GM18858 (cell line): Measurements from ENCODE around the gene PRM2.

Experiments used
- ATAC-seq: cut with Tn5 transposase; IDR thresholded peaks from one replicate; pipeline ENCODE4 v1.9.1; 2021; ENCODE audit not compliant: unreplicated experiment

PRM2 gene

DNA sequence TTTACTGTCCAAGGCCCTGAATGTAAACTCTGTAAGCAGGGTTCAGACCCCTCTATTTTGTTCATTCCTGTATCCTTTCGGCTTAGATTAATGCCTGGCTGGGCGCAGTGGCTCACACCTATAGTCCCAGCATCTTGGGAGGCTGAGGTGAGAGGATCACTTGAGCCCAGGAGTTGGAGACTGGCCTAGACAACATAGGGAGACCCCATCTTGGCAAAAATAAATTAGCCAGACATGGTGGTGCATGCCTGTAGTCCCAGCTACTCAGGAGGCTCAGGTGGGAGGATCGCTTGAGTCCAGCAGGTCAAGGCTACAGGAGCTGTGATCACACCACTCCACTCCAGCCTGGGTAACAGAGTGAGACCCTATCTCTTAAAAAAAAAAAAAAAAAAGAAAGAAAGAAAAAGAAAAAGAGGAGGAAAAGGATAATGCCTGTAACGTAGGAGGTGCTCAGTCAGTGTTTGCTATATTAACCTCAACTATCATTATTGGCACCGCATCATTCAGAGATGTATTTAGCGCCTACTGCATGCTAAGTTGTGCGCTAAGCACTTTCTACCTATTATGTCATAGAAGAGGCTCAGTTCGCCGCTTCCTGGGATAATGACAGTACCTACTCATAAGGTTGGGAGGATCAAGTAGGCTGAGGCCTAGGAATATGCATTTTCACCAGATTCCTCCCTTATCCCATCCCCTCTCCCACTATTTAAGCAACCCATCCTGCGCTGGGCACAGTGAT lies 25.3 kb downstream of the PRM2 start:
- ATAC-seq = no peak

GRCh38 chr16:11250091-11250785 lies 26.0 kb downstream of the PRM2 start:
- ATAC-seq = no peak

- ATAC-seq = no peak
Observed at GRCh38 chr16:11249233-11250061, 26.8 kb downstream of the PRM2 start.

- no peak for ATAC-seq
Observed at GRCh38 chr16:11248133-11248532, 28.1 kb downstream of the PRM2 start.

DNA sequence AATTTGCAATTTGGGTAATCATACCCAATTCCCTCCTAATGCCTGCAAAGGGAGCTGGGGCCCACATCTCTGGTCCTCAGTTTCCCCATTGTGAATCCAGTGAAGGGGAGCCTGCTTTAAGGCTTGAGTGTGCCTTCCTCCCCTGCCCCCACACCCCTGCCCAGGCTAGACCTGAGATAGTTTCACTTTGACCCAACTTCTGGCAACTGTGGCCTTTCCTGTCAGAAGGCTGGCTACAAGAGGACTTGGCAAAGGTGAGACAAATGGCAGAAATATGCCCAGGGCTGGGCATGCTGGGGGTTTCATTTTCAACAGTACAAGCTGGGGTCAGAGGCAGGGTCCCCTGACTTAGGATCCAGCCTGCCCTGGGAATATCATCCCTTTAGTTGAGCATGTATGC lies 30.3 kb downstream of the PRM2 start:
- ATAC-seq = no peak

- ATAC-seq = no peak
Observed at GRCh38 chr16:11245222-11245737, 31.0 kb downstream of the PRM2 start.

DNA sequence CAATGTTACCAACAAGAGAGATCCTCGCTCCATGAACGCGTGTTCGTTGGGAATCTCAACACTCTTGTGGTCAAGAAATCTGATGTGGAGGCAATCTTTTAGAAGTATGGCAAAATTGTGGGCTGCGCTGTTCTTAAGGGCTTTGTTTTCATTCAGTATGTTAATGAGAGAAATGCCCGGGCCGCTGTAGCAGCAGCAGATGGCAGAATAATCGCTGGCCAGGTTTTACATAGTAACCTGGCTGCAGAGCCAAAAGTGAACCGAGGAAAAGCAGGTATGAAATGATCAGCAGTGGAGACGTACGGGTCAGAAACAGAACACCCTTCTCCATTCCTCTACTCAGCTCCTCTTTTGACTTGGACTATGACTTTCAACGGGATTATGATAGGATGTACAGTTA lies 33.6 kb downstream of the PRM2 start:
- no peak for ATAC-seq

DNA sequence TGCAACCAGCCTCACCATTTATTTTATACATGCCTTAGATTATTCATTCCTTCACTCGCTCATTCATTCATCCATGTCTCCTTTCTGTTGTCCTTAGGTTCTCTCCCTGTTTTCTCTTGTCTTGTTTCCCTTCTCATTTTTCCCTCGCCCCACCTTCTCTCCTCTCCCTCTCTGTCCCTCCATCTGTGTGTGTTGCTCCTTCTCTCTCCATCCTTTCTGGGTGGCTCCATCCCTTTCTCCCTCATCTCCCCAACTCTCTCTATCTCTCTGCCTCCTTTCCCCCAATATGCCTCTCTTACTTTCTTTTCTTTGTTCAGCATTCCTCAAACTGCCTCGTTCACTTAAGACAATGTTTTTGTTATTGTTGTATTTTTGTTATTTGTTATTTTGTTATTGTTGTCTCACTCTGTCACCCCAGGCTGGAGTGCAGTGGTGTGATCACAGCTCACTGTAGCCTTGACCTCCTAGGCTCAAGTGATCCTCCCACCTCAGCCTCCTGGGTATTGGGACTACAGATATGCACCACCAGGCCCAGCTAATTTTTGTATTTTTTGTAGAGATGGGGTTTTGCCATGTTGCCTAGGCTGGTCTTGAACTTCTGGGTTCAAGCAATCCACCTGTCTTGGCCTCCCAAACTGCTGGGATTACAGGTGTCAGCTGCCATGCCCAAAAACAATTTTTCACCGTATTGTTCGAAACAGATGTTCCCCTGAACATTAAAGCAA lies 34.6 kb downstream of the PRM2 start:
- no peak for ATAC-seq

- no peak for ATAC-seq
Observed at GRCh38 chr16:11240636-11241473, 35.4 kb downstream of the PRM2 start.

DNA sequence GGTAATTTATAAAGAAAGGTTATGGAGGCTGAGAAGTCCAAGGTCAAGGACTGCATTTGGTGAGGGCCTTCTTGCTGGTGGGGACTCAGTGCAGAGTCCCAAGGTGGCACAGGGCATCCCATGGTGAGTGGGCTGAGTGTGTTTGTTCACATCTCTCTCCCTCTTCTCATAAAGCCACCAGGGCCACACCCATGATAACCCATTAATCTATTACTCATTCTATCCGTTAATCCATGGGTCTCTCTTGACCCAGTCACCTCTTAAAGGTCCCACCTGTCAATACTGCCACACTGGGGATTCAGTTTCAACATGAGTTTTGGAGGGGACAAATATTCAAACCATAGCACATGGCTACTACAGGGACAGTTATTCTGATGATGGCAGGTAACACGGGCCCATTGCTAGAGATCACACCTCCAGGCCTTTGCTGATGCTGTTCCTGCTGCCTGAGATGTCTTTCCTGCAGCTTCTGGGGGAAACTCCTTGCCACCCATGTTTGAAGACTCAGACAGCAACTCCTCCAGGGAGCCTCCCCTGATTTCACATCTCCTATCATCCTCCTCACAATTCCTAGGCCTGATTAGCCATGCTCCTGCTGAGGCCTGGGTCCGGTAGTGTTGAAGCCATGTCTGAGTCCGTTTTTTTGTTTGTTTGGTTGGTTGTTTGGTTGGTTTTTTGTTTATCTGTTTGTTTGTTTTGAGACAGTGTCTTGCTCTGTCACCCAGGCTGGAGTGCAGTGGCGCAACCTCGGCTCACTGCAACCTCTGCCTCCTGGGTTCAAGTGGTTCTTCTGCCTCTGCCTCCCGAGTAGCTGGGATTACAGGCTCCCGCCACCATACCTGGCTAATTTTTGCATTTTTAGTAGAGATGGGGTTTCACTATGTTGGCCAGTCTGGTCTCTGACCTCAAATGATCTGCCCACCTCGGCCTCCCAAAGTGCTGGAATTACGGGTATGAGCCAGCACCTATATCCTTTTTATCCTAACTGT lies 36.3 kb downstream of the PRM2 start:
- no peak for ATAC-seq

GRCh38 chr16:11238272-11239202 lies 37.7 kb downstream of the PRM2 start:
- ATAC-seq = no peak

DNA sequence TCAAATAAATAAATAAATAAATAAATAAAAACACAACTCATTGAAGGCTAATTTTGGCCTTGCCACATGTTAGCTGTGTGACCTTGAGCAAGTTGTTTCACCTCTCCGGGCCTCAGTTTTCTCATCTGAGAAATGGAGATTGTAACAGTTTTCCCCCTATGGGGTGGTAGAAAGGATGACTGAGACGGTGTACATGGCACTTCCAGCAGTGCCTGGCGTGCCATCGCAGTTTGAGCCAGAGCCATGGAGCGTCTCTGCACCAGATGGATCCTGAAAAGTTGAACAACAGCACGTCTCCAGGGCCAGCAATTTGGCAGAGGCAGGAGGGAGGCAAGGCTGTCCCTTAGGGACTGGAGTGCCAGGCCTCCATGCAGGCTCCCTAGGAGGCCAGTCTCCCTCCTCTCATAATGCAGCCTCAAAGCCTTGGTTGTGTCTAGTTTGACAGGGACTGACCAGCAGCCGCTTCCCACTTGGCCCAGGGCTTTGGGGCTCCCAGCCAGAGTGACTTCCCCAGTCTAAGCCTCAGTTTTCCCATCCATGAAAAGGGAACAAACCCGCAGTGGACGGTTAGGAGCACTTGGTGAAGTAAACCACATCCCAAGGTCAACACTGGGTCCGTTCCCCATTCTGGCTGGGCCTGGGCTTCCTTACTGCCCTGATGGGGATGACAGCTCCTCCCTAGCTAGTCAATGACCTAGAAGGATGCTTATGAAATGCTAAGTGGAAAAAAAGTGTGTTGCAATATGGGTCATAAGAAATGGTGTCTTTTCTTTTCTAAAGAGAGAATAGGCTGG lies 39.6 kb downstream of the PRM2 start:
- ATAC-seq = no peak

DNA sequence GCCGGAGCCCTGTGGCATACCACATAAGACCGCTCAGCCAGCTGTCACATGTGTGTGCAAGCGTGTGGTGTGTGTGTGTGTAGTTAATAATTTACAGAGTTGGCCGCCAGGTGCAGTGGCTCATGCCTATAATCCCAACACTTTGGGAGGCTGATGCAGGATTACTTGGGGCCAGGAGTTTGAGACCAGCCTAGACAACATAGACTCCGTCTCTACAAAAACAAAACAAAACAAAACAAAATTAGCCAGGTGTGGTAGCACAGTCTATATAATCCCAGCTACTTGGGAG lies 40.6 kb downstream of the PRM2 start:
- no peak for ATAC-seq

- ATAC-seq = no peak
Observed at GRCh38 chr16:11234884-11235702, 41.2 kb downstream of the PRM2 start.

GRCh38 chr16:11233727-11234376 lies 42.4 kb downstream of the PRM2 start:
- no peak for ATAC-seq
